A549 (cell line): ENCODE data around the gene MAP4K4. TPM values are rescaled to one million over a fixed set of nuclear protein-coding genes. Genes with fewer than 3 reads are reported as not detected.

Experiments used
- ATAC-seq, 2 experiments: fragments of 200-7000 bp in 1 of 2; fragments of >200 bp in 1 of 2; cut with Nextera tagmentation in 1 of 2; cut with Tn5 transposase in 1 of 2; 3 replicates each; pipeline versions ENCODE4 v1.8.0 to v1.9.1; 2018 to 2020; ENCODE audit warnings: mild to moderate bottlenecking in 1 of 2, moderate library complexity in 1 of 2
- CTCF ChIA-PET: fragments of 300-600 bp; sonication (Branson Sonifier 250); formaldehyde crosslinking; extraction: SDS; loops from one replicate; lab custom pipeline; 2021; ENCODE audit warnings: antibody characterized with exemption, inconsistent platforms; lab: Yijun Ruan, JAX
- POLR2A ChIA-PET: fragments of 350-600 bp; formaldehyde crosslinking; extraction: SDS; loops from one replicate; lab custom pipeline; 2021; ENCODE audit warnings: antibody characterized with exemption, inconsistent platforms; lab: Yijun Ruan, JAX
- DNase-seq, 2 experiments: peaks; one replicate each; pipeline versions ENCODE4 v3.0.0 to v3.0.0-alpha.2; 2011 to 2016; ENCODE audit warnings: low read depth in 1 of 2, low spot score in 1 of 2
- FAIRE-seq: peaks from 2 replicates; lab custom pipeline; 2011; peaks lifted over from hg19 to GRCh38; lab: Jason Lieb, UNC
- H3K27ac ChIP-seq, 2 experiments: fragments of >200 bp; sonication (Bioruptor Twin); formaldehyde crosslinking; 3 replicates each; pipeline ENCODE4 v1.5.1; 2016 to 2017
- H3K4me1 ChIP-seq: fragments of >200 bp; sonication (Bioruptor Twin); formaldehyde crosslinking; 3 replicates; pipeline ENCODE4 v1.6.1; 2016
- H3K4me2 ChIP-seq: fragments of >200 bp; sonication (Bioruptor Twin); formaldehyde crosslinking; 3 replicates; pipeline ENCODE4 v1.6.1; 2016
- H3K4me3 ChIP-seq: fragments of >200 bp; sonication (Bioruptor Twin); formaldehyde crosslinking; 3 replicates; pipeline ENCODE4 v1.5.1; 2016
- H3K9me3 ChIP-seq: fragments of >200 bp; sonication (Bioruptor Twin); formaldehyde crosslinking; 3 replicates; pipeline ENCODE4 v1.6.1; 2016
- CBX8 ChIP-seq: fragments of 200-600 bp; sonication (generic); IDR thresholded peaks from 2 replicates; pipeline ENCODE4 v1.6.1; 2016
- CHD2 ChIP-seq: fragments of 150-350 bp; IDR thresholded peaks from 2 replicates; pipeline ENCODE4 v1.6.1; 2014; ENCODE audit warnings: low read length; ENCODE audit not compliant: partially characterized antibody
- EHMT2 ChIP-seq: fragments of 200-600 bp; sonication (generic); IDR thresholded peaks from 2 replicates; pipeline ENCODE4 v1.6.1; 2016; ENCODE audit warnings: antibody characterized with exemption, low read depth, mild to moderate bottlenecking, moderate library complexity
- EP300 ChIP-seq, 2 experiments: fragments of >200 bp; sonication (Bioruptor Twin); formaldehyde crosslinking; IDR thresholded peaks; 2 replicates in 1 of 2; 3 replicates in 1 of 2; pipeline ENCODE4 v1.6.1; 2016 to 2017
- FOSL2 ChIP-seq, 2 experiments: fragments of 450-650 bp in 1 of 2; fragments of >200 bp in 1 of 2; sonication (Bioruptor Twin) in 1 of 2; formaldehyde crosslinking; IDR thresholded peaks; 2 replicates each; pipeline versions ENCODE4 v1.5.0 to v1.6.1; 2016 to 2020; ENCODE audit warnings: mild to moderate bottlenecking in 1 of 2, moderate library complexity in 1 of 2
- FOXS1 ChIP-seq: fragments of 250-450 bp; sonication (Bioruptor Pico); IDR thresholded peaks from 2 replicates; pipeline ENCODE4 v1.5.0; 2020; ENCODE audit warnings: mild to moderate bottlenecking, moderate library complexity
- HOXB13 ChIP-seq: fragments of 250-450 bp; sonication (Bioruptor Pico); IDR thresholded peaks from 2 replicates; pipeline ENCODE4 v1.5.0; 2020; ENCODE audit warnings: low read depth, mild to moderate bottlenecking, moderate library complexity
- KDM1A ChIP-seq: fragments of 200-600 bp; sonication (generic); IDR thresholded peaks from 2 replicates; pipeline ENCODE4 v1.6.1; 2016; ENCODE audit warnings: low read depth, mild to moderate bottlenecking
- MAFK ChIP-seq: fragments of 450-650 bp; IDR thresholded peaks from 2 replicates; pipeline ENCODE4 v1.6.1; 2014; ENCODE audit not compliant: partially characterized antibody
- MAZ ChIP-seq: fragments of 150-350 bp; IDR thresholded peaks from 2 replicates; pipeline ENCODE4 v1.6.1; 2014; ENCODE audit warnings: antibody characterized with exemption, low read depth, low read length, borderline replicate concordance
- NR3C1 ChIP-seq: fragments of >200 bp; sonication (Bioruptor Twin); formaldehyde crosslinking; IDR thresholded peaks from 3 replicates; pipeline ENCODE4 v1.6.1; 2017
- POLR2A ChIP-seq: IDR thresholded peaks from 2 replicates; pipeline ENCODE4 v1.6.1; 2012; ENCODE audit warnings: mild to moderate bottlenecking, low read length
- RAD21 ChIP-seq, 2 experiments: fragments of >200 bp in 1 of 2; sonication (Bioruptor Twin) in 1 of 2; formaldehyde crosslinking in 1 of 2; IDR thresholded peaks in 1 of 2; conservative IDR thresholded peaks in 1 of 2; 2 replicates in 1 of 2; 3 replicates in 1 of 2; pipeline ENCODE4 v1.6.1; 2012 to 2018; ENCODE audit warnings: inconsistent platforms in 1 of 2
- RARB ChIP-seq: fragments of 250-450 bp; sonication (Bioruptor Pico); IDR thresholded peaks from 2 replicates; pipeline ENCODE4 v1.8.0; 2021; ENCODE audit warnings: mild to moderate bottlenecking, moderate library complexity
- RCOR1 ChIP-seq: fragments of 150-350 bp; IDR thresholded peaks from 2 replicates; pipeline ENCODE4 v1.6.1; 2014; ENCODE audit warnings: antibody characterized with exemption, low read length, low read depth
- RFX5 ChIP-seq: fragments of 450-650 bp; IDR thresholded peaks from 2 replicates; pipeline ENCODE4 v1.7.1; 2014; ENCODE audit warnings: antibody characterized with exemption, mild to moderate bottlenecking, moderate library complexity
- SMC3 ChIP-seq: fragments of >200 bp; sonication (Bioruptor Twin); formaldehyde crosslinking; IDR thresholded peaks from 3 replicates; pipeline ENCODE4 v1.6.1; 2018; ENCODE audit warnings: inconsistent platforms
- SREBF2 ChIP-seq: fragments of 450-650 bp; IDR thresholded peaks from 2 replicates; pipeline ENCODE4 v1.6.1; 2014; ENCODE audit warnings: mild to moderate bottlenecking, moderate library complexity
- ZC3H11A ChIP-seq: fragments of 450-650 bp; IDR thresholded peaks from 2 replicates; pipeline ENCODE4 v1.6.1; 2014; ENCODE audit warnings: antibody characterized with exemption, mild to moderate bottlenecking
- ZSCAN20 ChIP-seq: fragments of 250-450 bp; sonication (Bioruptor Pico); IDR thresholded peaks from 2 replicates; pipeline ENCODE4 v1.8.0; 2022; ENCODE audit warnings: mild to moderate bottlenecking, moderate library complexity
- WGBS: methylation state at CpG from one replicate; pipeline ENCODE4 v1.1.6; 2017; ENCODE audit errors: missing lambda C conversion rate; 5-methylcytosine and 5-hydroxymethylcytosine counted together
- polyA plus RNA-seq, 4 experiments: library from polyadenylated mRNA; depleted of rRNA in 3 of 4; stranded (reverse); fragments of >200 nt; fragmentation: RNase III in 1 of 4; extraction: RNeasy Plus Mini Kit Qiagen cat#74134 plus additional on column Dnase treatment in 1 of 4; gene quantifications; 2 replicates in 3 of 4; 3 replicates in 1 of 4; pipeline ENCODE4 v1.2.3, GENCODE V29; 2011 to 2017
- TF ChIP-seq, protein P1 (sequence below): IDR thresholded peaks from 2 replicates; pipeline ENCODE4 v1.6.1; 2012
- TF ChIP-seq, protein P2 (sequence below): fragments of >200 bp; sonication (Bioruptor Twin); formaldehyde crosslinking; IDR thresholded peaks from 3 replicates; pipeline ENCODE4 v1.6.1; 2016
- TF ChIP-seq, protein P3 (sequence below): fragments of 150-350 bp; IDR thresholded peaks from 2 replicates; pipeline ENCODE4 v1.6.1; 2014; ENCODE audit warnings: low read depth, mild to moderate bottlenecking, low read length
- TF ChIP-seq, protein P4 (sequence below): fragments of 200-600 bp; sonication (generic); IDR thresholded peaks from 2 replicates; pipeline ENCODE4 v1.6.1; 2016; ENCODE audit warnings: antibody characterized with exemption, mild to moderate bottlenecking, moderate library complexity
- TF ChIP-seq, protein P5 (sequence below): fragments of 450-650 bp; IDR thresholded peaks from 2 replicates; pipeline ENCODE4 v1.6.1; 2014; ENCODE audit warnings: antibody characterized with exemption

Gene MAP4K4
- polyA plus RNA-seq, 2 of the 4 experiments (the other 2 are of a cell fraction), result 61.9 to 82.2 TPM

DNA sequence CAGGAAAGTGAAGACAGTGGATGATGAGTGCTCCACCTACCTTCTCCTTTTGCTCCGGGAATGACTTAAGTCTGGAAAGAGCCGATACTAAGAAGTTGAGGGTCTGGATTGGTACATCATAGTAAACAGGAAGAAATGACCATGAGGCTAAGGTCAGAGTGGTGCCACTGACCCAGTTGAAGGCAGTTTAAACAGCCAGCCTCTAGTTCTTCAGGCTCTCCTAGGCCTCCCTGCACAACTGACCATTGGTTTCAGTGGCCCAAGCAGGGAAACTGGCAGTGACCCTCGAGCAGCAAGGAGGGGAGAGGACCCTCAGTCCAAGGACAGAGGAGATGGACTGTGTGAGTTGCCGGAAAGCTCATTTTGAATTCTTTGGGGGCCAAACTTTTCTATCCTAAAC lies 119.1 kb downstream of the MAP4K4 start (continued):
- no peak for TF ChIP-seq RFX5
- TF ChIP-seq NR3C1, result no peak
- TF ChIP-seq, protein P1, sequence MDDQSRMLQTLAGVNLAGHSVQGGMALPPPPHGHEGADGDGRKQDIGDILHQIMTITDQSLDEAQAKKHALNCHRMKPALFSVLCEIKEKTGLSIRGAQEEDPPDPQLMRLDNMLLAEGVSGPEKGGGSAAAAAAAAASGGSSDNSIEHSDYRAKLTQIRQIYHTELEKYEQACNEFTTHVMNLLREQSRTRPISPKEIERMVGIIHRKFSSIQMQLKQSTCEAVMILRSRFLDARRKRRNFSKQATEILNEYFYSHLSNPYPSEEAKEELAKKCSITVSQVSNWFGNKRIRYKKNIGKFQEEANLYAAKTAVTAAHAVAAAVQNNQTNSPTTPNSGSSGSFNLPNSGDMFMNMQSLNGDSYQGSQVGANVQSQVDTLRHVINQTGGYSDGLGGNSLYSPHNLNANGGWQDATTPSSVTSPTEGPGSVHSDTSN, result no peak
- TF ChIP-seq MAZ, result no peak
- no peak for TF ChIP-seq EP300 (IDR thresholded peaks at IDR 0.05)
- TF ChIP-seq RARB (CRISPR knock-in tag), result no peak
- TF ChIP-seq FOXS1 (CRISPR knock-in tag), result no peak
- TF ChIP-seq EHMT2, result no peak

DNA sequence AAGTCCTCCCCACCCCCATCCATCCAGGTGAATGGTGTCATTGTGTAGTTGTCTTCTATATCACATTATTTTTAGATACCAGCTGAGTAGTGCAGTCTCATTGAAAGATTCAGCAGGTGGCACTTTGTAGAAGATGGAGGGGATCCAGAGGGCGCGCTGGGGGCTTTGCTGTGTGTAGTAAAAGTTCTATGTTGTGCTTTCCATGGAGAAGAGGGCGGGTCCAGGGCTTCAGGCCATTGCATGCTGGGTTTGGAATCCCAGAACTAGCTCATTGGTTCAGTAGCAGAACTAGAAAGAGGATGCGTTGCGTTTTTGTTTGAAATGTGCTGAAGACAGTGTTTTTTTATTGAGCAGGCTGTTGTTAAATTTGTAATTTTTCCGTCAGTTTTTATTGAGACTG lies 120.0 kb downstream of the MAP4K4 start:
- TF ChIP-seq POLR2A (no peak), SREBF2 (no peak), RAD21 (conservative IDR thresholded peaks at IDR 0.05 in 1 of 2, IDR thresholded peaks at IDR 0.05 in 1 of 2) (no peak), ZSCAN20 (CRISPR knock-in tag) (no peak), HOXB13 (CRISPR knock-in tag) (no peak), MAFK (no peak)
- TF ChIP-seq, protein P2, sequence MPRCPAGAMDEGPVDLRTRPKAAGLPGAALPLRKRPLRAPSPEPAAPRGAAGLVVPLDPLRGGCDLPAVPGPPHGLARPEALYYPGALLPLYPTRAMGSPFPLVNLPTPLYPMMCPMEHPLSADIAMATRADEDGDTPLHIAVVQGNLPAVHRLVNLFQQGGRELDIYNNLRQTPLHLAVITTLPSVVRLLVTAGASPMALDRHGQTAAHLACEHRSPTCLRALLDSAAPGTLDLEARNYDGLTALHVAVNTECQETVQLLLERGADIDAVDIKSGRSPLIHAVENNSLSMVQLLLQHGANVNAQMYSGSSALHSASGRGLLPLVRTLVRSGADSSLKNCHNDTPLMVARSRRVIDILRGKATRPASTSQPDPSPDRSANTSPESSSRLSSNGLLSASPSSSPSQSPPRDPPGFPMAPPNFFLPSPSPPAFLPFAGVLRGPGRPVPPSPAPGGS, result no peak
- TF ChIP-seq, protein P3, sequence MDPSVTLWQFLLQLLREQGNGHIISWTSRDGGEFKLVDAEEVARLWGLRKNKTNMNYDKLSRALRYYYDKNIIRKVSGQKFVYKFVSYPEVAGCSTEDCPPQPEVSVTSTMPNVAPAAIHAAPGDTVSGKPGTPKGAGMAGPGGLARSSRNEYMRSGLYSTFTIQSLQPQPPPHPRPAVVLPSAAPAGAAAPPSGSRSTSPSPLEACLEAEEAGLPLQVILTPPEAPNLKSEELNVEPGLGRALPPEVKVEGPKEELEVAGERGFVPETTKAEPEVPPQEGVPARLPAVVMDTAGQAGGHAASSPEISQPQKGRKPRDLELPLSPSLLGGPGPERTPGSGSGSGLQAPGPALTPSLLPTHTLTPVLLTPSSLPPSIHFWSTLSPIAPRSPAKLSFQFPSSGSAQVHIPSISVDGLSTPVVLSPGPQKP, result no peak
- peaks cover 48% of the 10 kb centered on the region for H3K4me1 ChIP-seq
- DNase-seq (no peak), ATAC-seq (no peak), FAIRE-seq (no peak)
- no peak overlapping the region for H3K4me2 ChIP-seq
- CTCF ChIA-PET, result interaction anchor here (0.5 to 2.1 kb wide), 4 partner anchors 8 to 47 kb away, joined by 3 to 8 read pairs (median 4); no protein-coding TSS in a partner anchor
- POLR2A ChIA-PET, result no interaction called here
- H3K4me3 ChIP-seq, result no peak overlapping the region
- H3K27ac ChIP-seq, result no peak overlapping the region
- WGBS, result 90% methylated on average over 6 of the region's 6 CpGs
- H3K9me3 ChIP-seq, result no peaks in the 10 kb centered on the region

DNA sequence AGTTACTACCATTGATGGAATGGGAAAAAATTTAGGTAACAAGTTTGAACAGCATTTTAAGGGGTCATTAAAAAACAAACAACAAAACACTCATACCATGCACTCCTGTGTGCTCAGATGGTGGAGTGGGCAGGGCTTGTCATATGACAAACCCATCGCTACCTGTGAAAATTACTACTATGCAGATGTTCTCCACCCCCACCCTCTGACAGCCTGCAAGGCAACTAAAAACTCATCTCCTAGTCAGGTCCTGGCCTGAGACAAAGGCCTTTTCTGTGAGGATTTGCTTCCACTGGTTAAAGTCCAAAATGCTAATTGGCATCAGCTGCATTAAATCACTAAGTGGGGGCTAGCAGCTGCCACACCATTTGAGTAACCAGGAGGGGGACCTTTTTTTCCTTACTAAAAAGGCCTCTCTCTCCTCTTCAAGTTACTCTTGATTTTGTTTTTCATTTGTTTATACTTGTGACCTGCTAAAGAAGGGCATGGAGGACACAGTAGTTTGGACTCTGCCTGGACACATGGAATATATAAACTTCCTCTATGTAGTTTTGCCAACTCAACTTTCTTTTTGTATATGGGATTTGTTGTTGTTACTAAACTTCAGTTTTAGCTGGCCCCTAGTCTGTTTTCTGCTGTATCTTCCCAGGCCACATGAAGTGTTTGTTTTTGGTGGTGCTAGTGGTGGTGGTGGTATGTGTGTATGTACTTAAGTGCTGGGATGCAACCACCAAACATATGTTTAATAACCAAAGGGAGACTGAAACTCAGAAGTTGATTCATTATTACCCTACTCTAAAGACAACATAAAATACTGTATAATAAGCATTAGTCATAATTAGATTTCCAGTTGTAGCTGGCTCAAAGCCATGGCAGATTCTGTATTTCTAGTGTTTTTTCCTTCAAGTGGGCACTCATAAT lies 121.3 kb downstream of the MAP4K4 start:
- ChIA-PET POLR2A (no interaction called here), CTCF (interaction anchor here (0.7 to 1.6 kb wide), 5 partner anchors 9 to 477 kb away, joined by 3 to 4 read pairs (median 3); no protein-coding TSS in a partner anchor)
- FAIRE-seq (no peak), ATAC-seq (no peak), DNase-seq (no peak)
- H3K4me1 ChIP-seq, result peaks cover 58% of the 10 kb centered on the region
- WGBS, result 87% methylated on average over 1 of the region's 1 CpG
- peak overlapping the region in 1 of 2 experiments; percentile 32; a peak in 1 of 6 replicates for H3K27ac ChIP-seq
- H3K4me2 ChIP-seq, result peak overlapping the region; percentile 17; the same call in 2 of the 3 replicates
- H3K9me3 ChIP-seq, result no peaks in the 10 kb centered on the region
- no peak overlapping the region for H3K4me3 ChIP-seq
- TF ChIP-seq, protein P4, sequence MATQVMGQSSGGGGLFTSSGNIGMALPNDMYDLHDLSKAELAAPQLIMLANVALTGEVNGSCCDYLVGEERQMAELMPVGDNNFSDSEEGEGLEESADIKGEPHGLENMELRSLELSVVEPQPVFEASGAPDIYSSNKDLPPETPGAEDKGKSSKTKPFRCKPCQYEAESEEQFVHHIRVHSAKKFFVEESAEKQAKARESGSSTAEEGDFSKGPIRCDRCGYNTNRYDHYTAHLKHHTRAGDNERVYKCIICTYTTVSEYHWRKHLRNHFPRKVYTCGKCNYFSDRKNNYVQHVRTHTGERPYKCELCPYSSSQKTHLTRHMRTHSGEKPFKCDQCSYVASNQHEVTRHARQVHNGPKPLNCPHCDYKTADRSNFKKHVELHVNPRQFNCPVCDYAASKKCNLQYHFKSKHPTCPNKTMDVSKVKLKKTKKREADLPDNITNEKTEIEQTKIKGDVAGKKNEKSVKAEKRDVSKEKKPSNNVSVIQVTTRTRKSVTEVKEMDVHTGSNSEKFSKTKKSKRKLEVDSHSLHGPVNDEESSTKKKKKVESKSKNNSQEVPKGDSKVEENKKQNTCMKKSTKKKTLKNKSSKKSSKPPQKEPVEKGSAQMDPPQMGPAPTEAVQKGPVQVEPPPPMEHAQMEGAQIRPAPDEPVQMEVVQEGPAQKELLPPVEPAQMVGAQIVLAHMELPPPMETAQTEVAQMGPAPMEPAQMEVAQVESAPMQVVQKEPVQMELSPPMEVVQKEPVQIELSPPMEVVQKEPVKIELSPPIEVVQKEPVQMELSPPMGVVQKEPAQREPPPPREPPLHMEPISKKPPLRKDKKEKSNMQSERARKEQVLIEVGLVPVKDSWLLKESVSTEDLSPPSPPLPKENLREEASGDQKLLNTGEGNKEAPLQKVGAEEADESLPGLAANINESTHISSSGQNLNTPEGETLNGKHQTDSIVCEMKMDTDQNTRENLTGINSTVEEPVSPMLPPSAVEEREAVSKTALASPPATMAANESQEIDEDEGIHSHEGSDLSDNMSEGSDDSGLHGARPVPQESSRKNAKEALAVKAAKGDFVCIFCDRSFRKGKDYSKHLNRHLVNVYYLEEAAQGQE, result no peak
- no peak for TF ChIP-seq ZC3H11A
- TF ChIP-seq CBX8, result no peak
- no peak for TF ChIP-seq SMC3
- no peak for TF ChIP-seq KDM1A
- no peak for TF ChIP-seq RCOR1
- TF ChIP-seq, protein P2, result no peak
- TF ChIP-seq, protein P5, sequence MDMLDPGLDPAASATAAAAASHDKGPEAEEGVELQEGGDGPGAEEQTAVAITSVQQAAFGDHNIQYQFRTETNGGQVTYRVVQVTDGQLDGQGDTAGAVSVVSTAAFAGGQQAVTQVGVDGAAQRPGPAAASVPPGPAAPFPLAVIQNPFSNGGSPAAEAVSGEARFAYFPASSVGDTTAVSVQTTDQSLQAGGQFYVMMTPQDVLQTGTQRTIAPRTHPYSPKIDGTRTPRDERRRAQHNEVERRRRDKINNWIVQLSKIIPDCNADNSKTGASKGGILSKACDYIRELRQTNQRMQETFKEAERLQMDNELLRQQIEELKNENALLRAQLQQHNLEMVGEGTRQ, result no peak
- no peak for TF ChIP-seq FOSL2 (IDR thresholded peaks at IDR 0.05)
- TF ChIP-seq FOSL2 (CRISPR knock-in tag; IDR thresholded peaks at IDR 0.05), result no peak
- TF ChIP-seq CHD2, result no peak
